ENCODE data around the gene DRC7. TPM values are rescaled to one million over a fixed set of nuclear protein-coding genes. Genes with fewer than 3 reads are reported as not detected.

Gene DRC7
- total and polyA plus RNA-seq, 10 of the 15 experiments (the other 5 are each of a cell fraction or from before 2014, with no cell fraction given), result 0.06 to 0.49 (median 0.14) TPM; not detected in 4

GRCh38 chr16:57748596-57748995 is 54.0 kb downstream of the DRC7 start:
- in situ Hi-C loops (cut with MboI), result no loop called here
- H2AFZ ChIP-seq (ENCODE audit: control insufficient read depth, low read depth, low read length), result no peak overlapping the region
- no peak for TF ChIP-seq RELB (IDR thresholded peaks at IDR 0.05; ENCODE audit: low read depth)
- no peak for TF ChIP-seq TCF7 (IDR thresholded peaks at IDR 0.05; ENCODE audit: borderline replicate concordance)
- TF ChIP-seq RBBP5 (conservative IDR thresholded peaks at IDR 0.05), result no peak
- no peak for TF ChIP-seq ZZZ3 (IDR thresholded peaks at IDR 0.05; ENCODE audit: control insufficient read depth, insufficient read length, low read depth)
- no peak for TF ChIP-seq STAT1 (conservative IDR thresholded peaks at IDR 0.05)
- TF ChIP-seq TCF12 (IDR thresholded peaks at IDR 0.05; ENCODE audit: low read depth, low read length), result no peak
- TF ChIP-seq ZNF622 (IDR thresholded peaks at IDR 0.05), result no peak
- TF ChIP-seq CHD4 (IDR thresholded peaks at IDR 0.05), result no peak
- no peak for TF ChIP-seq PBX3 (IDR thresholded peaks at IDR 0.05; ENCODE audit: insufficient replicate concordance, low read depth, low read length)
- no peak for TF ChIP-seq E2F4 (IDR thresholded peaks at IDR 0.05; ENCODE audit: low read depth, low read length)
- TF ChIP-seq RAD51 (IDR thresholded peaks at IDR 0.05), result no peak
- no peak for TF ChIP-seq FOS (IDR thresholded peaks at IDR 0.05; ENCODE audit: borderline replicate concordance, extremely low read depth, insufficient read length)
- no peaks in the 10 kb centered on the region for H3K79me2 ChIP-seq (ENCODE audit: control insufficient read depth, insufficient read depth, low read length)
- no peak overlapping the region for H3K4me2 ChIP-seq (ENCODE audit: control insufficient read depth, insufficient read depth)
- RAD21 ChIA-PET (ENCODE audit: unreplicated experiment), result no interaction called here
- FAIRE-seq (no peak), ATAC-seq (no peak), DNase-seq (ENCODE audit: low read depth, low spot score) (no peak)
- H3K4me1 ChIP-seq (ENCODE audit: control insufficient read depth, insufficient read depth, low read length), result no peaks in the 10 kb centered on the region
- H3K9ac ChIP-seq (ENCODE audit: control insufficient read depth, insufficient read depth, low read length), result no peak overlapping the region
- intact Hi-C loops (cut with micrococcal nuclease; ENCODE audit: unreplicated experiment), result no loop called here
- no peaks in the 10 kb centered on the region for H3K9me3 ChIP-seq (replicated peaks; ENCODE audit: control insufficient read depth, insufficient read depth, low read length)
- POLR2A ChIA-PET, result no interaction called here
- H4K20me1 ChIP-seq (ENCODE audit: control insufficient read depth, insufficient read depth), result no peaks in the 10 kb centered on the region
- 84% methylated on average over 11 of the region's 11 CpGs for WGBS (ENCODE audit: insufficient coverage, insufficient replicate concordance, low lambda C conversion rate, missing lambda C conversion rate)
- peaks cover 0 to 2% of the 10 kb centered on the region in 2 experiments; a peak in 2 of 4 replicates for H3K36me3 ChIP-seq (ENCODE audit: control insufficient read depth in 2 of 2, insufficient read depth in 2 of 2, low read length in 1 of 2)
- no TSS peak for BruUV-seq (replicated peaks)
- SMC1A ChIA-PET (ENCODE audit: uncharacterized antibody, unreplicated experiment), result no interaction called here
- CTCF ChIA-PET, result interaction anchor here (1.4 to 1.8 kb wide), 2 partner anchors 149 to 172 kb away, joined by 4 to 5 read pairs; no protein-coding TSS in a partner anchor
- no peaks in the 10 kb centered on the region for H3K27me3 ChIP-seq (replicated peaks in 1 of 2; ENCODE audit: control insufficient read depth in 2 of 2, insufficient read depth in 2 of 2, low read length in 1 of 2)
- no peak overlapping the region for H3K4me3 ChIP-seq
- H3K27ac ChIP-seq (ENCODE audit: control insufficient read depth, insufficient read depth), result no peak overlapping the region
